Measurements from ENCODE around the gene ZBTB22. TPM values are rescaled to one million over a fixed set of nuclear protein-coding genes. Genes with fewer than 3 reads are reported as not detected.

ZBTB22 gene
- total RNA-seq, 1 donor from 2014 or later: 5.7 TPM

DNA sequence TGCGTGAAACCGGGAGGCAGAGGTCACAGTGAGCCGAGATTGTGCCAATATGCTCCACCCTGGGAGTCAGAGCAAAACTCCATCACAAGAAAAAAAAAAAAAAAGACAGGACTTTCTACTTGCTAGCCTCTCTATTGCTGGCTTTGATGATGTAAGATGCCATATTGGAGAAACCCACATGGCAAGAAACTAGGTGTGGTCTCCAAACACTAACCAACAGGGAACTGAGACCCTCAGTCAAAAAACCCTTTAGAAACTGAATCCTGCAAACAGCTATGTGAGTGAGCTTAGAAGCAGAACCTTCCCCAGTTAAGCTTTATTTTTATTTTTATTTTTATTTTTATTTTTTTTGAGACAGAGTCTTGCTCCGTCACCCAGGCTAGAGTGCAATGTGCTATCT lies 18.4 kb upstream of the ZBTB22 start:
- Histone ChIP-seq H3K27me3 (no peaks in the 10 kb centered on the region), H3K4me3 (no peak overlapping the region), H3K36me3 (no peaks in the 10 kb centered on the region), H3K9me3 (ENCODE audit: low read depth) (no peaks in the 10 kb centered on the region), H3K79me2 (ENCODE audit: low read depth) (no peaks in the 10 kb centered on the region), H3K9ac (no peak overlapping the region), H2AFZ (replicated peaks) (no peak overlapping the region), H3K4me2 (no peak overlapping the region), H3K4me1 (no peaks in the 10 kb centered on the region), H3F3A (ENCODE audit: low read depth) (no peaks in the 10 kb centered on the region), H4K20me1 (ENCODE audit: low read depth) (no peaks in the 10 kb centered on the region), H3K27ac (no peak overlapping the region)
- TF ChIP-seq, protein P1, sequence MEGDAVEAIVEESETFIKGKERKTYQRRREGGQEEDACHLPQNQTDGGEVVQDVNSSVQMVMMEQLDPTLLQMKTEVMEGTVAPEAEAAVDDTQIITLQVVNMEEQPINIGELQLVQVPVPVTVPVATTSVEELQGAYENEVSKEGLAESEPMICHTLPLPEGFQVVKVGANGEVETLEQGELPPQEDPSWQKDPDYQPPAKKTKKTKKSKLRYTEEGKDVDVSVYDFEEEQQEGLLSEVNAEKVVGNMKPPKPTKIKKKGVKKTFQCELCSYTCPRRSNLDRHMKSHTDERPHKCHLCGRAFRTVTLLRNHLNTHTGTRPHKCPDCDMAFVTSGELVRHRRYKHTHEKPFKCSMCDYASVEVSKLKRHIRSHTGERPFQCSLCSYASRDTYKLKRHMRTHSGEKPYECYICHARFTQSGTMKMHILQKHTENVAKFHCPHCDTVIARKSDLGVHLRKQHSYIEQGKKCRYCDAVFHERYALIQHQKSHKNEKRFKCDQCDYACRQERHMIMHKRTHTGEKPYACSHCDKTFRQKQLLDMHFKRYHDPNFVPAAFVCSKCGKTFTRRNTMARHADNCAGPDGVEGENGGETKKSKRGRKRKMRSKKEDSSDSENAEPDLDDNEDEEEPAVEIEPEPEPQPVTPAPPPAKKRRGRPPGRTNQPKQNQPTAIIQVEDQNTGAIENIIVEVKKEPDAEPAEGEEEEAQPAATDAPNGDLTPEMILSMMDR (IDR thresholded peaks at IDR 0.05): no peak
- TF ChIP-seq EZH2 (IDR thresholded peaks at IDR 0.05): no peak
- no peak for TF ChIP-seq EZH2phosphoT487 (IDR thresholded peaks at IDR 0.05)
- H3K9me3 Mint-ChIP-seq: no peaks in the 10 kb centered on the region
- no peaks in the 10 kb centered on the region for H3K4me1 Mint-ChIP-seq
- DNase-seq (ENCODE audit: low spot score): no peak
- no peak overlapping the region for H3K27ac Mint-ChIP-seq
- peaks cover 2% of the 10 kb centered on the region for H3K27me3 Mint-ChIP-seq (ENCODE audit: insufficient read depth, low read depth)
- no peaks in the 10 kb centered on the region for H3K36me3 Mint-ChIP-seq
- no peak overlapping the region for H3K4me3 Mint-ChIP-seq

DNA sequence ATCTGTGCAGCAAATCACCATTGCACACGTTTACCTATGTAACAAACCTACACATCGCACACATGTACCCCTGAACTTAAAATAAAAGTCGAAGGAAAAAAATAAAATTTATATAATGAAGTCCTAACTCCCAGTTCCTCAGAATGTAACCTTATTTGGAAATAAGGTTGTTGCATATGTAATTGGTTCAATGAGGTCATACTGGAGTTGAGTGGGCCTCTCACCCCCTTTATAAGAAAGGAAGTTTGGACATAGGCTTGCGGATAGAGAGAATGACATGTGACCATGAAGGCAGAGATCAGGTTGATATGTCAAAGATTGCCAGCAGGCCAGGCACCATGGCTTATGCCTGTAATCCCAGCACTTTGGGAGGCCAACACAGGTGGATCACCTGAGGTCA lies 16.1 kb upstream of the ZBTB22 start:
- Mint-ChIP-seq H3K36me3 (no peaks in the 10 kb centered on the region), H3K9me3 (no peaks in the 10 kb centered on the region), H3K4me3 (no peak overlapping the region), H3K4me1 (peaks cover 2% of the 10 kb centered on the region), H3K27me3 (ENCODE audit: insufficient read depth, low read depth) (peaks cover 4% of the 10 kb centered on the region), H3K27ac (no peak overlapping the region)
- no peak overlapping the region for H3K27ac ChIP-seq
- no peaks in the 10 kb centered on the region for H4K20me1 ChIP-seq (ENCODE audit: low read depth)
- no peaks in the 10 kb centered on the region for H3K9me3 ChIP-seq (ENCODE audit: low read depth)
- H3K27me3 ChIP-seq: no peaks in the 10 kb centered on the region
- H3K9ac ChIP-seq: no peak overlapping the region
- H3K79me2 ChIP-seq (ENCODE audit: low read depth): no peaks in the 10 kb centered on the region
- H3K4me2 ChIP-seq: no peak overlapping the region
- no peak overlapping the region for H3K4me3 ChIP-seq
- no peak for TF ChIP-seq EZH2phosphoT487 (IDR thresholded peaks at IDR 0.05)
- TF ChIP-seq, protein P1 (IDR thresholded peaks at IDR 0.05): no peak
- TF ChIP-seq EZH2 (IDR thresholded peaks at IDR 0.05): no peak
- no peaks in the 10 kb centered on the region for H3K36me3 ChIP-seq
- H3K4me1 ChIP-seq: no peaks in the 10 kb centered on the region
- H2AFZ ChIP-seq (replicated peaks): no peak overlapping the region
- DNase-seq (ENCODE audit: low spot score): no peak
- H3F3A ChIP-seq (ENCODE audit: low read depth): no peaks in the 10 kb centered on the region

DNA sequence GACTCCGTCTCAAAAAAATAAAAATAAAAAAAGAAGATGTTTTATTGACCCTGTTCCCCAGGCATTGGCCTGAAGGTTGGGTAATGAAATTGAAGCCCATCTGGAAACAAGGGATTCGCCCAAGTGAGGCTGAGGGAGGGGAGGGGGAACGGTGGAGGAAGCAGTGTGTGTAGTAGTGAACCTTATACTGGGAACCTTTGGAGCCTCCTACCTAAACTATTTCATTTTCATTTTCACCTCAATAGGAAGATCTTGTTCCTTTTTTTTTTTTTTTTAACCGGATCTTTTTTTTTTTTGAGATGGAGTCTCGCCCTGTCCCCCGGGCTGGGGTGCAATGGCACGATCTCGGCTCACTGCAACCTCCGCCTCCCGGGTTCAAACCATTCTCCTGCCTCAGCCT lies 13.2 kb upstream of the ZBTB22 start:
- no peak for DNase-seq (ENCODE audit: low spot score)
- no peaks in the 10 kb centered on the region for H3K4me1 ChIP-seq
- Mint-ChIP-seq H3K9me3 (no peaks in the 10 kb centered on the region), H3K27me3 (ENCODE audit: insufficient read depth, low read depth) (peaks cover 4% of the 10 kb centered on the region), H3K36me3 (no peaks in the 10 kb centered on the region), H3K4me1 (peaks cover 2% of the 10 kb centered on the region), H3K4me3 (no peak overlapping the region), H3K27ac (no peak overlapping the region)
- H3K9me3 ChIP-seq (ENCODE audit: low read depth): no peaks in the 10 kb centered on the region
- H3K4me2 ChIP-seq: no peak overlapping the region
- no peaks in the 10 kb centered on the region for H3F3A ChIP-seq (ENCODE audit: low read depth)
- H3K36me3 ChIP-seq: no peaks in the 10 kb centered on the region
- no peaks in the 10 kb centered on the region for H4K20me1 ChIP-seq (ENCODE audit: low read depth)
- H3K27ac ChIP-seq: no peak overlapping the region
- TF ChIP-seq, protein P1 (IDR thresholded peaks at IDR 0.05): no peak
- no peak for TF ChIP-seq EZH2 (IDR thresholded peaks at IDR 0.05)
- TF ChIP-seq EZH2phosphoT487 (IDR thresholded peaks at IDR 0.05): no peak
- H3K27me3 ChIP-seq: no peaks in the 10 kb centered on the region
- H3K79me2 ChIP-seq (ENCODE audit: low read depth): no peaks in the 10 kb centered on the region
- H3K4me3 ChIP-seq: no peak overlapping the region
- no peak overlapping the region for H2AFZ ChIP-seq (replicated peaks)
- H3K9ac ChIP-seq: no peak overlapping the region

Data from neural progenitor cell (in vitro differentiated cells).